H1 (cell line): ENCODE results near the gene SAFB2. TPM values are rescaled to one million over a fixed set of nuclear protein-coding genes. Genes with fewer than 3 reads are reported as not detected.

Experiments
- CTCF ChIP-seq, 3 experiments: IDR thresholded peaks; 1 replicate in 2 of 3; 2 replicates in 1 of 3; pipeline versions ENCODE4 v1.5.1 to v1.6.1; 2011; ENCODE audit warnings: low read length in 3 of 3, mild to moderate bottlenecking in 3 of 3, inconsistent platforms in 2 of 3, low read depth in 1 of 3, moderate library complexity in 1 of 3; ENCODE audit not compliant: insufficient read depth in 1 of 3; ENCODE audit errors: control extremely low read depth in 1 of 3
- E2F6 ChIP-seq: IDR thresholded peaks from 2 replicates; pipeline ENCODE4 v1.6.1; 2012; ENCODE audit warnings: inconsistent platforms
- FOSL1 ChIP-seq: IDR thresholded peaks from 2 replicates; pipeline ENCODE4 v1.6.1; 2011; ENCODE audit warnings: mild to moderate bottlenecking, low read depth, low read length, moderate library complexity; ENCODE audit not compliant: insufficient read depth
- HDAC2 ChIP-seq, 2 experiments: fragments of 300-600 bp in 1 of 2; sonication (generic) in 1 of 2; IDR thresholded peaks; 2 replicates each; pipeline ENCODE4 v1.6.1; 2011 to 2012; ENCODE audit warnings: low read depth in 2 of 2, low read length in 2 of 2, mild to moderate bottlenecking in 2 of 2, moderate library complexity in 2 of 2, borderline replicate concordance in 1 of 2, inconsistent platforms in 1 of 2
- MAFK ChIP-seq: IDR thresholded peaks from 2 replicates; pipeline ENCODE4 v1.6.1; 2012; ENCODE audit warnings: low read depth, mild to moderate bottlenecking, improper control_type of control experiment, low read length
- MAX ChIP-seq: IDR thresholded peaks from 2 replicates; pipeline ENCODE4 v1.6.1; 2012; ENCODE audit warnings: inconsistent platforms
- RFX5 ChIP-seq: IDR thresholded peaks from 2 replicates; pipeline ENCODE4 v1.6.1; 2011; ENCODE audit warnings: low read depth, low read length, improper control_type of control experiment, borderline replicate concordance
- polyA plus RNA-seq, 7 experiments: library from polyadenylated mRNA; depleted of rRNA in 3 of 7; stranded (reverse) in 5 of 7; unstranded in 2 of 7; fragments of >200 nt in 5 of 7; fragments of 200-250 nt in 2 of 7; gene quantifications; 1 replicate in 5 of 7; 2 replicates in 1 of 7; 4 replicates in 1 of 7; pipeline versions ENCODE4 v1.2.1 to v1.2.3, GENCODE V29; 2011 to 2013; ENCODE audit warnings: missing spikeins in 2 of 7, mixed read lengths in 2 of 7
- total RNA-seq: library from RNA; stranded (reverse); fragmentation: NEBNext Ultra II Directional; extraction: Animal tissue kit (Norgen Biotek cat#: 25700); gene quantifications from 2 replicates; pipeline ENCODE4 v1.2.1, GENCODE V29; 2021

SAFB2 gene
- total and polyA plus RNA-seq, 2 of the 8 experiments (the other 6 are each of a cell fraction or from before 2014, with no cell fraction given): 14.8 to 63.8 TPM

GRCh38 chr19:5553892-5554291 lies 68.7 kb downstream of the SAFB2 start (continued):
- TF ChIP-seq MAX: no peak
- TF ChIP-seq RFX5: no peak
- TF ChIP-seq MAFK: no peak
- no peak for TF ChIP-seq CTCF (IDR thresholded peaks at IDR 0.05; ENCODE audit: control extremely low read depth in 1 of 3, insufficient read depth in 1 of 3, low read depth in 1 of 3, low read length in 3 of 3)
- TF ChIP-seq E2F6: no peak
- TF ChIP-seq FOSL1: no peak
- no peak for TF ChIP-seq HDAC2 (IDR thresholded peaks at IDR 0.05; ENCODE audit: borderline replicate concordance in 1 of 2, low read depth in 2 of 2, low read length in 2 of 2)
